ENCODE data around the gene OR9Q1. TPM values are rescaled to one million over a fixed set of nuclear protein-coding genes. Genes with fewer than 3 reads are reported as not detected.

OR9Q1 gene
- total and polyA plus RNA-seq, 2 of the 13 experiments (the other 11 are each of a cell fraction or from before 2014, with no cell fraction given) = not detected

GRCh38 chr11:58135171-58135570 lies 111.5 kb downstream of the OR9Q1 start:
- DNase-seq (ENCODE audit: low spot score) = no peak
- no peak overlapping the region for H3K4me2 ChIP-seq (ENCODE audit: low read depth, low read length)
- ATAC-seq = no peak
- H3K4me1 ChIP-seq (ENCODE audit: insufficient read depth, low read length) = peaks cover 11% of the 10 kb centered on the region
- H2AFZ ChIP-seq (ENCODE audit: low read length) = no peak overlapping the region
- H3K27me3 ChIP-seq (ENCODE audit: control insufficient read depth in 1 of 2, insufficient read depth in 2 of 2, low read length in 2 of 2) = no peaks in the 10 kb centered on the region; a peak in 2 of 5 replicates
- POLR2A ChIA-PET = no interaction called here
- CTCF ChIA-PET (ENCODE audit: low intra/inter-chr PET ratio, low total read pairs) = no interaction called here
- H3K9ac ChIP-seq (ENCODE audit: insufficient read depth, low read depth, low read length) = no peak overlapping the region
- 9% methylated on average over 1 of the region's 1 CpG for WGBS (ENCODE audit: low lambda C conversion rate)
- H4K20me1 ChIP-seq (ENCODE audit: insufficient read depth, low read length) = no peaks in the 10 kb centered on the region
- no peaks in the 10 kb centered on the region for H3K36me3 ChIP-seq (replicated peaks in 1 of 2; ENCODE audit: control insufficient read depth in 1 of 2, insufficient read depth in 2 of 2, low read length in 2 of 2)
- no peak for FAIRE-seq
- no peak overlapping the region for H3K4me3 ChIP-seq (replicated peaks in 1 of 3; ENCODE audit: insufficient read depth in 1 of 3, low read depth in 2 of 3, low read length in 3 of 3)
- H3K9me3 ChIP-seq (ENCODE audit: low read length) = no peaks in the 10 kb centered on the region
- in situ Hi-C loops (cut with HindIII; ENCODE audit: extremely low pct_ligation_motif_present, low pct_unique_long_range_greater_than_20kb) = no loop called here
- intact Hi-C loops (cut with micrococcal nuclease; ENCODE audit: unreplicated experiment) = no loop called here
- BruUV-seq (replicated peaks) = no TSS peak
- no peak overlapping the region for H3K27ac ChIP-seq (ENCODE audit: extremely low read length, insufficient read depth, low read length)
- H3K79me2 ChIP-seq (ENCODE audit: insufficient read depth, low read length) = no peaks in the 10 kb centered on the region
- TF ChIP-seq HNF1A (IDR thresholded peaks at IDR 0.05; ENCODE audit: low read depth) (no peak), HNF1A (CRISPR knock-in tag; IDR thresholded peaks at IDR 0.05; ENCODE audit: borderline replicate concordance) (no peak), NFYC (CRISPR knock-in tag; IDR thresholded peaks at IDR 0.05) (no peak), ZNF513 (CRISPR knock-in tag; conservative IDR thresholded peaks at IDR 0.05) (no peak), ELF4 (CRISPR knock-in tag; IDR thresholded peaks at IDR 0.05; ENCODE audit: borderline replicate concordance) (no peak), ZNF766 (CRISPR knock-in tag; IDR thresholded peaks at IDR 0.05; ENCODE audit: borderline replicate concordance) (no peak), ZNF691 (CRISPR knock-in tag; IDR thresholded peaks at IDR 0.05; ENCODE audit: borderline replicate concordance, low read depth) (no peak), KDM6A (CRISPR knock-in tag; IDR thresholded peaks at IDR 0.05; ENCODE audit: low read depth) (no peak), ZNF143 (CRISPR knock-in tag; IDR thresholded peaks at IDR 0.05) (no peak), ZNF576 (CRISPR knock-in tag; IDR thresholded peaks at IDR 0.05) (no peak), POLR2G (IDR thresholded peaks at IDR 0.05; ENCODE audit: low read depth, low read length) (no peak), AHDC1 (CRISPR knock-in tag; IDR thresholded peaks at IDR 0.05; ENCODE audit: borderline replicate concordance) (no peak), NPAS2 (CRISPR knock-in tag; IDR thresholded peaks at IDR 0.05; ENCODE audit: borderline replicate concordance) (no peak)
